ENCODE measurements around the gene FARP2. TPM values are rescaled to one million over a fixed set of nuclear protein-coding genes. Genes with fewer than 3 reads are reported as not detected.
"Not testable (repeated sequence)": the region's sequence is repeated elsewhere in the genome, so short reads cannot be mapped to it uniquely, and the experiment has no call there.

FARP2 gene
- total RNA-seq, 1 experiment from 2014 or later: 74.5 TPM

- H3K36me3 ChIP-seq: peaks cover 89% of the 10 kb centered on the region
- no peaks in the 10 kb centered on the region for H3K27me3 ChIP-seq (replicated peaks)
- H3K9me3 ChIP-seq (replicated peaks): no peaks in the 10 kb centered on the region
- no peak for DNase-seq (ENCODE audit: low read depth in 1 of 2, low spot score in 2 of 2)
- H3K27ac ChIP-seq: no peak overlapping the region
- H3K4me1 ChIP-seq (replicated peaks): peaks cover 8% of the 10 kb centered on the region; the same call in 1 of the 2 replicates
- no peak overlapping the region for H3K4me3 ChIP-seq
These were observed 58.0 kb downstream of the FARP2 start for GRCh38 chr2:241413929-241414580.

DNA sequence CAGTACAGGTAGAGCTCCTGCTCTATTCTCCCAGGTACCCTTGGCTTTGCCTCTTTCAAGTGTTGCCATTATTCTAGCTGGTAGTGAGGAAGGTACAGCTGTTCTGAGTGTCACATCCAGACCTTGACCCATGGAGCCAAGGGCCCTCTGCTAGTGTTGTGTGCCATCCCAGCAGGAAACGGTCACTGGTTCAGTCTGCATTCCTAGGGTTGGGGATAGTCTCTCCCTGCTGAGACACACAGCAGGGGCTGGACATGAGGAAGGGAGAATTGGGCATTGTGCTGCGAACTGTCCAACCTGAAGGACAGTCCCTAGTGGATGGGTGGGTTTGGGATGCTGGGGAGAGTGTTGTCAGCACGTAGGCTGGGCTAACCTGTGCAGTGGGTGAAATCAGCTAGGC, 59.1 kb downstream of the FARP2 start:
- H3K27ac ChIP-seq: no peak overlapping the region
- H3K9me3 ChIP-seq (replicated peaks): no peaks in the 10 kb centered on the region

GRCh38 chr2:241417626-241418025, 61.5 kb downstream of the FARP2 start:
- H3K4me3 ChIP-seq: no peak overlapping the region
- H3K27me3 ChIP-seq (replicated peaks): no peaks in the 10 kb centered on the region
- no peaks in the 10 kb centered on the region for H3K9me3 ChIP-seq (replicated peaks)
- no peaks in the 10 kb centered on the region for H3K4me1 ChIP-seq (replicated peaks)
- no peak overlapping the region for H3K27ac ChIP-seq
- H3K36me3 ChIP-seq: peaks cover 84% of the 10 kb centered on the region
- DNase-seq (ENCODE audit: low read depth in 1 of 2, low spot score in 2 of 2): no peak

More for the DNA sequence above, 59.1 kb downstream of the FARP2 start:
- Histone ChIP-seq H3K4me1 (replicated peaks) (peaks cover 8% of the 10 kb centered on the region; the same call in 1 of the 2 replicates), H3K27me3 (replicated peaks) (no peaks in the 10 kb centered on the region), H3K36me3 (peaks cover 86% of the 10 kb centered on the region), H3K4me3 (no peak overlapping the region)
- DNase-seq (ENCODE audit: low read depth in 1 of 2, low spot score in 2 of 2): no peak

- Histone ChIP-seq H3K9me3 (replicated peaks) (no peaks in the 10 kb centered on the region), H3K36me3 (peaks cover 79% of the 10 kb centered on the region)
- no peak for DNase-seq (ENCODE audit: low read depth in 1 of 2, low spot score in 2 of 2)
These were observed 65.2 kb downstream of the FARP2 start for GRCh38 chr2:241421330-241421729.

GRCh38 chr2:241421942-241422341, 65.9 kb downstream of the FARP2 start:
- H3K27ac ChIP-seq; H3K4me1 ChIP-seq (replicated peaks); H3K4me3 ChIP-seq; H3K27me3 ChIP-seq (replicated peaks); DNase-seq (ENCODE audit: low read depth in 1 of 2, low spot score in 2 of 2); H3K9me3 ChIP-seq (replicated peaks): not testable (repeated sequence)
- peaks cover 81% of the 10 kb centered on the region for H3K36me3 ChIP-seq

More at GRCh38 chr2:241421330-241421729, 65.2 kb downstream of the FARP2 start:
- H3K4me3 ChIP-seq: no peak overlapping the region
- H3K27me3 ChIP-seq (replicated peaks): no peaks in the 10 kb centered on the region
- no peak overlapping the region for H3K27ac ChIP-seq
- no peaks in the 10 kb centered on the region for H3K4me1 ChIP-seq (replicated peaks)

DNA sequence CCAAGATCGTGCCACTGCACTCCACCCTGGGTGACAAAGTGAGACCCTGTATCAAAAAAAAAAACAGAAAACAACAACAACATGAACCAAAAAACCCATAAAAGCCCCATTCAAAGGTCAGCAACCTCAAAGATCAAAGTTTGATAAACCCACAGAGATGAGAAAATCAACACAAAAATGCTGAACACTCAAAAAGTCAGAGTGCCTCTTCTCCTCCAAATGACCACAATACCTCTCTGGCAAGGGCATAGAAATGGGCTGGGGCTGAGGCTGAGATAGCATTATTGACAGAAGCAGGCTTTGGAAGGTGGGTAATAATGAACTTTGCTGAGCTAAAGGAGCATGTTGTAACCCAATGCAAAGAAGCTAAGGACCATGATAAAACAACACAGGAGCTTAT, 66.3 kb downstream of the FARP2 start:
- Histone ChIP-seq H3K4me1 (replicated peaks) (no peaks in the 10 kb centered on the region), H3K27ac (no peak overlapping the region), H3K36me3 (peaks cover 84% of the 10 kb centered on the region), H3K4me3 (no peak overlapping the region), H3K9me3 (replicated peaks) (no peaks in the 10 kb centered on the region), H3K27me3 (replicated peaks) (no peaks in the 10 kb centered on the region)
- DNase-seq (ENCODE audit: low read depth in 1 of 2, low spot score in 2 of 2): no peak

DNA sequence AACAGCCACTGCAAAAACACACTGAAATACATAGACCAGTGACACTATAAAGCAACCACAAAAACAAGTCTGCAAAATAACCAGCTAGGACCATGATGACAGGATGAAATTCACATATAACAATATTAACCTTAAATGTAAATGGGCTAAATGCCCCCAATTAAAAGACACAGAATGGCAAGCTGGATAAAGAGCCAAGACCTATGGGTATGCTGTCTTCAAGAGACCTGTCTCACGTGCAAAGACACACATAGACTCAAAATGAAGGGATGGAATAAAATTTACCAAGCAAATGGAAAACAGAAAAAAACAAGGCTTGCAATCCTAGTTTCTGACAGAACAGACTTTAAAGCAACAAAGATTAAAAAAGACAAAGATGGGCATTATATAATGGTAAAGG, 67.4 kb downstream of the FARP2 start:
- H3K27ac ChIP-seq; H3K9me3 ChIP-seq (replicated peaks); H3K4me1 ChIP-seq (replicated peaks); DNase-seq (ENCODE audit: low read depth in 1 of 2, low spot score in 2 of 2); H3K27me3 ChIP-seq (replicated peaks); H3K4me3 ChIP-seq: not testable (repeated sequence)
- H3K36me3 ChIP-seq: peaks cover 75% of the 10 kb centered on the region

DNA sequence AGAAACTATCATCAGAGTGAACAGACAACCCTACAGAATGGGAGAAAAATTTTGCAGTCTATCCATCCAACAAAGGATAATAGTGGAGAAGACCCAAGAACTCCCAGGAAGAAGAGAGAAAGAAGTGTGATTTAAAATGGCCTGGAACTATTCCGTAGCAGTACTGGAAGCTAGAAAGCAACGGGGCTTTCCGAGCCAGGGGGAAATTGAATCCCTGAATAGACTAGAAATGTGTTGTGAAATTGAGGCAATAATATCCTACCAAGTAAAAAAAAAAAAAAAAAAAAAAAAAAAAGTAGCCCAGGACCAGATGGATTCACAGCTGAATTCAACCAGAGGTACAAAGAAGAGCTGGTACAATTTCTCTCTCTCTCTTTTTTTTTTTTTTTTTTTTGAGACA, 69.3 kb downstream of the FARP2 start:
- Histone ChIP-seq H3K9me3 (replicated peaks) (no peaks in the 10 kb centered on the region), H3K4me3 (no peak overlapping the region), H3K27ac (no peak overlapping the region), H3K4me1 (replicated peaks) (no peaks in the 10 kb centered on the region), H3K27me3 (replicated peaks) (no peaks in the 10 kb centered on the region), H3K36me3 (peaks cover 79% of the 10 kb centered on the region)
- DNase-seq (ENCODE audit: low read depth in 1 of 2, low spot score in 2 of 2): no peak

DNA sequence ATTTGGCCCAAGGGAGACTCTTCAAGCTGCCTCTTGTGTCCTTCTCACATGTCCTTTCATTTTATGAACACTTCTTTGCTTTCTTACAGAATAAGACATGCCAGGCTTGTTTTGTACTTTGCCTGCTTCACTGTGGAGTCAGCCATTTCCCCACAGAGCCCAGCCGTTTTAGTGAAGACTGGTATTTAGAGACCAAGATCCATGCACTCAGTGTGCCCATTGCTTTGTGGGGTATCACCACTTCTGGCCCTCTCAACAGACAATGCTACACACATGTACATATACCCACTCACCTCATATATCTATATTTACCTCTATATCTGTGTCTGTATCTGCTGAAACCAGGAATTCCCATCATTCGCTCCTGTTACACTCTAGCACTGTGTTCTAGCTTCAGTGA, 74.1 kb downstream of the FARP2 start:
- peaks cover 72% of the 10 kb centered on the region for H3K36me3 ChIP-seq

DNA sequence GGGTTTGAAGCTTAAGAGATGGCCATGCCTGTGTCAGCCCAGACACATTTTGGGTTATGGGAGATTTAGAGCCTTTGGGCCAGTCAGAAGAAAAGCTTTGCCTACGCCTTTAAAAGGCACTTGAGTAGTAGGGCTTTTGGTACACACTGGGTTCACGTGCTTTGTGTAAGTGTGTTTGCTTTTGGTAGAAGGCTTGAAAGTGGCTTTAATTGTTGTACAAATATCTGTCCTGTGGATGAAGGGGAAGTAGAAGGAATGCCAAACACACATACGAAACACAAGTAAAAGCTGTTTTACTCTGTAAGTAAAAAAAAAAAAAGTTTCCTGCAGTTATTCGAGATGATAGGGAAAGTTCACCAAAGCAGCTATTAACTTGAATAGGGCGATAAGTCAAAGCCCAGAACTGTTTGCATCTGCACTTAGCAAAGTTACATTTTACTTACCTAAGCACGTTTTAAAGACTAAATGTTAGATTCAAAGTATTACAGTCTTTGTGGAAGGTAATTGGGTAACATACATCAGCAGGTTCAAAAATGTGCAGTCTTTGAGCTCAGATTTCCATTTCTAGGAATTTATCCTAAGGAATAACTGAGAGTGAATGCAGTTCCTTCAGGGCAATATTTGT, 76.9 kb downstream of the FARP2 start:
- no peaks in the 10 kb centered on the region for H3K4me1 ChIP-seq (replicated peaks)
- H3K27me3 ChIP-seq (replicated peaks): no peaks in the 10 kb centered on the region
- H3K9me3 ChIP-seq (replicated peaks): no peaks in the 10 kb centered on the region
- no peak overlapping the region for H3K27ac ChIP-seq
- H3K36me3 ChIP-seq: peaks cover 70% of the 10 kb centered on the region
- DNase-seq (ENCODE audit: low read depth in 1 of 2, low spot score in 2 of 2): no peak
- H3K4me3 ChIP-seq: no peak overlapping the region

More for the DNA sequence above, 74.1 kb downstream of the FARP2 start:
- no peak for DNase-seq (ENCODE audit: low read depth in 1 of 2, low spot score in 2 of 2)
- Histone ChIP-seq H3K27ac (no peak overlapping the region), H3K4me1 (replicated peaks) (no peaks in the 10 kb centered on the region), H3K4me3 (no peak overlapping the region), H3K27me3 (replicated peaks) (no peaks in the 10 kb centered on the region), H3K9me3 (replicated peaks) (no peaks in the 10 kb centered on the region)

- H3K4me1 ChIP-seq (replicated peaks): no peaks in the 10 kb centered on the region
- no peak overlapping the region for H3K4me3 ChIP-seq
- H3K27me3 ChIP-seq (replicated peaks): no peaks in the 10 kb centered on the region
- no peak for DNase-seq (ENCODE audit: low read depth in 1 of 2, low spot score in 2 of 2)
- peaks cover 81% of the 10 kb centered on the region for H3K36me3 ChIP-seq
- H3K27ac ChIP-seq: no peak overlapping the region
- H3K9me3 ChIP-seq (replicated peaks): no peaks in the 10 kb centered on the region
These were observed 81.1 kb downstream of the FARP2 start for GRCh38 chr2:241437179-241437578.

DNA sequence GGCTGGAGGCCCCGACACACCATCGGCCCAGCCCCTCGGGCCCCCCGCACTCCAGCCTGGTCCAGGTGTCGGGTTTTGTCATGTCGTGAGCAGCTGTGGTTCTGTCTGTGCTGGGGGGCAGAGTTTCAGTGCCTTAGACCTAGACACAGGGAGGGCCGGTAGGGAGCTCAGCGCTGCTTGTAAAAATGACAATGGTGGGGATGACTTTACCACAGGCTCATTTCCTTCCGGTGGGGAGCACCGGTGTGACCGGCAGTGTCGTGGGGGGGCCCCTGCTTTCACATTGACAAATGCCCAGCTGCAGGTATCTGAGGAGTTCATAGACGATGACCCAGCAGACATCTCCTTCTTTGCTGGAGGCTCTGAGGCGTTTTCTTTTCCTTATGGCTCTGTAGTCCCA, 85.4 kb downstream of the FARP2 start:
- H3K27me3 ChIP-seq (replicated peaks): no peaks in the 10 kb centered on the region
- no peak for DNase-seq (ENCODE audit: low read depth in 1 of 2, low spot score in 2 of 2)
- H3K4me1 ChIP-seq (replicated peaks): peaks cover 8% of the 10 kb centered on the region
- peaks cover 88% of the 10 kb centered on the region for H3K36me3 ChIP-seq
- H3K9me3 ChIP-seq (replicated peaks): no peaks in the 10 kb centered on the region
- H3K27ac ChIP-seq: no peak overlapping the region
- no peak overlapping the region for H3K4me3 ChIP-seq

- Histone ChIP-seq H3K27me3 (replicated peaks) (no peaks in the 10 kb centered on the region), H3K9me3 (replicated peaks) (no peaks in the 10 kb centered on the region; the same call in 1 of the 2 replicates), H3K27ac (no peak overlapping the region), H3K4me1 (replicated peaks) (peaks cover 8% of the 10 kb centered on the region), H3K4me3 (no peak overlapping the region), H3K36me3 (peaks cover 77% of the 10 kb centered on the region)
- peak; percentile 62 to 78 for DNase-seq (ENCODE audit: low read depth in 1 of 2, low spot score in 2 of 2)
These were observed 87.6 kb downstream of the FARP2 start for GRCh38 chr2:241443486-241444223.

DNA sequence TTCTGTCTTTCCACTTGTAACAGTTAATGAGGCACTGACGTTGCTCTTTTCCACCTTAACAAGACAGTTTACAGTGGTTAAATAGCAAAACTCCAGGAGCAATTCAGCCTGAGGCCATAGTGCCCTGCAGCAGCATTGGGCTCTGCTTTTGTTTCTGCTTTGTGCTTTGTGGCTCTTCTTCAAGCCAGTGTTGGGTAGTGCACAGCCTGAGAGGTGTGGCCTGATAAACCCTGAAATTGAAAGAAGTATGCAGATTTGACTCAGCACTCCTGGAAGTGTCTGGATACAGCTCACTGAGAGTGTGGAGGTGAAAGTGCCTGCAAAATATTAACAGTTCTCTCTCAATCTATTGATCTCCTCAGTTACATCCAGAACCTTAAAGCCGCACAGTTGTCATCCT, 89.3 kb downstream of the FARP2 start:
- Histone ChIP-seq H3K4me1 (replicated peaks) (peaks cover 8% of the 10 kb centered on the region), H3K36me3 (peaks cover 62% of the 10 kb centered on the region), H3K27me3 (replicated peaks) (no peaks in the 10 kb centered on the region), H3K27ac (no peak overlapping the region), H3K4me3 (no peak overlapping the region), H3K9me3 (replicated peaks) (no peaks in the 10 kb centered on the region; the same call in 1 of the 2 replicates)
- DNase-seq (ENCODE audit: low read depth in 1 of 2, low spot score in 2 of 2): no peak

Measured in SJSA1 (cell line).